Ascending aorta (tissue), 2 donors: ENCODE data around the gene AGAP1. TPM values are rescaled to one million over a fixed set of nuclear protein-coding genes. Genes with fewer than 3 reads are reported as not detected.
A peak's percentile ranks its signal among the peaks of the same experiment; 100 is the strongest.

Experiments
- DNase-seq, 2 donors: peaks; one replicate each; pipeline ENCODE4 v3.0.0-alpha.2; 2019; ENCODE audit warnings: low spot score in 2 of 2
- H3K27ac ChIP-seq, 2 donors: fragments of 200-600 bp; sonication (generic); one replicate each; pipeline ENCODE4 v1.5.1; 2016 to 2017; ENCODE audit warnings: mild to moderate bottlenecking in 1 of 2
- H3K27me3 ChIP-seq: fragments of 200-600 bp; sonication (generic); one replicate; pipeline ENCODE4 v1.5.1; 2017
- H3K36me3 ChIP-seq, 2 donors: fragments of 200-600 bp; sonication (generic); one replicate each; pipeline ENCODE4 v1.5.1; 2016
- H3K4me1 ChIP-seq, 2 donors: fragments of 200-600 bp; sonication (generic); one replicate each; pipeline ENCODE4 v1.5.1; 2016 to 2017; ENCODE audit warnings: mild to moderate bottlenecking in 1 of 2
- H3K4me3 ChIP-seq, 2 donors: fragments of 200-600 bp; sonication (generic); one replicate each; pipeline ENCODE4 v1.5.1; 2016 to 2017; ENCODE audit warnings: mild to moderate bottlenecking in 1 of 2
- H3K9me3 ChIP-seq, 2 donors: fragments of 200-600 bp; sonication (generic); one replicate each; pipeline ENCODE4 v1.5.1; 2016
- CTCF ChIP-seq, 3 experiments: fragments of 200-600 bp in 2 of 3; fragments of 450-650 bp in 1 of 3; sonication (generic) in 2 of 3; IDR thresholded peaks; one replicate each; pipeline ENCODE4 v1.5.1; 2016 to 2019; ENCODE audit warnings: antibody characterized with exemption in 3 of 3, mild to moderate bottlenecking in 1 of 3, moderate library complexity in 1 of 3
- intact Hi-C: fragments of 100-400 bp; cut with DNase I; formaldehyde crosslinking; loops from one replicate; pipeline ENCODE4 v1.15.1; 2023
- total RNA-seq: library from RNA; depleted of rRNA; stranded (reverse); fragments of >200 nt; gene quantifications from one replicate; pipeline ENCODE4 v1.1.0, GENCODE V29; 2016

The AGAP1 gene
- total RNA-seq, 1 donor from 2014 or later = 19.7 TPM

GRCh38 chr2:235774153-235774870, 280.5 kb downstream of the AGAP1 start:
- intact Hi-C loops = loop anchor here (10.0 kb wide), 1 partner anchor 1300 kb away; no protein-coding TSS in a partner anchor
- H3K27ac ChIP-seq = no peak overlapping the region
- H3K9me3 ChIP-seq = no peaks in the 10 kb centered on the region
- no peak overlapping the region for H3K4me3 ChIP-seq
- H3K36me3 ChIP-seq = no peaks in the 10 kb centered on the region
- H3K4me1 ChIP-seq = no peaks in the 10 kb centered on the region
- TF ChIP-seq CTCF (IDR thresholded peaks at IDR 0.05) = no peak
- H3K27me3 ChIP-seq = no peaks in the 10 kb centered on the region
- no peak for DNase-seq

DNA sequence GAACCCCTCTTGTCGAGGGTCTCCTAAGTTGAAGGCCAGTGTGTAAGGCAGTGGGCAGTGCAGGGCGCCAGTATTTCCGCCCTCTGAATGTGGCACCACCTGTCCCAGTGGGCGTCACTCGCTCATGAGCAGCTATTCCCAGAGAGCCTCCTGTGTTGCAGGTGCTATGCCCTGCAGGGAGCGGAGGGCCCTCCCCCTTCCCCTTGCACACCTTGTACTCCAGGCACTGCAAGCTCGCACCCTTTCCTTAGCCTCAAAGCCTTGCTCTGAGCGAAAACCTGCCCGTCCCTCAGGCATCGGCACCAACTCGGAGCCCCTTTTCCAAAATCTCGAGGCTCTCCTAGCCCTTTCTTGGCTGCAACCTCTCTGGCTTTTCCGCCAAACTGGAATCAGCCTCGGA, 282.7 kb downstream of the AGAP1 start:
- Histone ChIP-seq H3K4me1 (no peaks in the 10 kb centered on the region), H3K9me3 (no peaks in the 10 kb centered on the region), H3K27ac (no peak overlapping the region), H3K36me3 (no peaks in the 10 kb centered on the region), H3K27me3 (no peaks in the 10 kb centered on the region), H3K4me3 (no peak overlapping the region)
- no peak for TF ChIP-seq CTCF (IDR thresholded peaks at IDR 0.05)
- DNase-seq = no peak
- intact Hi-C loops = loop anchor here (10.0 kb wide), 1 partner anchor 1298 kb away; no protein-coding TSS in a partner anchor

DNA sequence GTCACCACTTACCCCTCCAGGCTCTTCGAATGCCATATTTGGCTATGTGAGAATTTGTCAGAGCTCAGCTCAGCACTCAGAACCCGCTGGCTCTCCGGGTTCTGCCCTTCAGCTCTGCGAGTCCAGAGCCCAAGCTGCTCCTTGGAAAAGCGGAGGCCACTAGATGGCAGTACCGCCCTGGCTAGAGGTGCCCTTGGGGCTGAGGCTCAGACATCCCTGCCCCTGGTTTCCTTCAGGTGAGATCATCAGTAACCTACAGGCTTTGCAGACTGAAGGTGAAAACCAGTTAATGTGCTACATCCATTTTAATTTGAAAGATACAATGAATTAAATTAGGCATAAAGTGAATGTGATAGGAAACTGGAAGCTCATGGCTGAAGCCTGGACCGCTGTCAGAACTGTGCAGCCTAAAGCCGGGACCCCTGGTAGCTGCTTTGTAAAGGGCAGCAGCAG, 285.6 kb downstream of the AGAP1 start:
- H3K4me1 ChIP-seq = no peaks in the 10 kb centered on the region
- H3K27me3 ChIP-seq = no peaks in the 10 kb centered on the region
- H3K36me3 ChIP-seq = no peaks in the 10 kb centered on the region
- no peaks in the 10 kb centered on the region for H3K9me3 ChIP-seq
- H3K27ac ChIP-seq = no peak overlapping the region
- no peak overlapping the region for H3K4me3 ChIP-seq
- TF ChIP-seq CTCF (IDR thresholded peaks at IDR 0.05) = peak in 2 of 3 experiments; percentile 43 to 70
- intact Hi-C loops = loop anchor here (10.0 kb wide), 1 partner anchor 1295 kb away; no protein-coding TSS in a partner anchor
- peak in 1 of 2 donors; percentile 69 for DNase-seq

DNA sequence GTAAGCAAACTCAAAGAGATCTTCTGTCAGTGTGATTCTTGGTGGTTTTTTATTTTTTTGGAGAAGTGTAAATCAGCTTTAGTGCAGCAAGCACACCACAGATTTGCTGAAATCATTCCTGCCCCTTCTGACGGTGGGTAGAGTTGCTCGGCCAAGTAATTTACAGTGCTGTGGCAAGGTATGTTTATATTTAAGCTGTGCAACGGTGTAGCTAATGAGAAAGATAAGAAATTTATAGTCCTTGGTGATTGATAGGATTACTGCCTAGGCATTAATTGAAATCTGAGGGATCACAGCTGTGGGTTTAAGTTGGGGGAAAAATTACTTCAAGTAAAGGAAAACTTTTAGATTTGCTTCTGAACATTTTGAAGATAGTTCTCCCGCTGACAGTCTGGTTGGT, 286.6 kb downstream of the AGAP1 start:
- Histone ChIP-seq H3K27ac (no peak overlapping the region), H3K4me1 (no peaks in the 10 kb centered on the region), H3K9me3 (no peaks in the 10 kb centered on the region), H3K27me3 (no peaks in the 10 kb centered on the region), H3K36me3 (no peaks in the 10 kb centered on the region), H3K4me3 (no peak overlapping the region)
- DNase-seq = no peak
- TF ChIP-seq CTCF (IDR thresholded peaks at IDR 0.05) = no peak
- intact Hi-C loops = no loop called here

- no peaks in the 10 kb centered on the region for H3K27me3 ChIP-seq
- DNase-seq = no peak
- H3K4me1 ChIP-seq = no peaks in the 10 kb centered on the region
- TF ChIP-seq CTCF (IDR thresholded peaks at IDR 0.05) = no peak
- no peaks in the 10 kb centered on the region for H3K36me3 ChIP-seq
- no peak overlapping the region for H3K4me3 ChIP-seq
- no peaks in the 10 kb centered on the region for H3K9me3 ChIP-seq
- intact Hi-C loops = no loop called here
- no peak overlapping the region for H3K27ac ChIP-seq
These were observed 287.9 kb downstream of the AGAP1 start for GRCh38 chr2:235781775-235782174.
